HepG2 (cell line): ENCODE measurements around the gene CHKA. TPM values are rescaled to one million over a fixed set of nuclear protein-coding genes. Genes with fewer than 3 reads are reported as not detected.

Experiments used
- ARHGAP35 ChIP-seq: sonication (generic); formaldehyde crosslinking; IDR thresholded peaks from 2 replicates; pipeline ENCODE4 v1.9.0; 2022; ENCODE audit warnings: mild to moderate bottlenecking, inconsistent platforms, moderate library complexity, missing genetic modification reagents, borderline replicate concordance
- FOSL1 ChIP-seq: sonication (generic); formaldehyde crosslinking; IDR thresholded peaks from 2 replicates; pipeline ENCODE4 v1.9.0; 2021; ENCODE audit warnings: missing genetic modification reagents, borderline replicate concordance
- FOXA1 ChIP-seq, 2 experiments: fragments of 450-650 bp in 1 of 2; sonication (generic) in 1 of 2; formaldehyde crosslinking in 1 of 2; IDR thresholded peaks; 2 replicates each; pipeline versions ENCODE4 v1.4.0 to v1.6.1; 2016 to 2020; ENCODE audit warnings: missing genetic modification reagents in 1 of 2
- MTA3 ChIP-seq: sonication (generic); formaldehyde crosslinking; IDR thresholded peaks from 2 replicates; pipeline ENCODE4 v1.4.0; 2020; ENCODE audit warnings: missing genetic modification reagents
- ZMYM4 ChIP-seq: sonication (generic); formaldehyde crosslinking; IDR thresholded peaks from 2 replicates; pipeline ENCODE4 v1.8.1; 2023; ENCODE audit warnings: mild to moderate bottlenecking, missing genetic modification reagents
- polyA plus RNA-seq, 8 experiments: library from polyadenylated mRNA; depleted of rRNA in 3 of 8; stranded (reverse) in 7 of 8; unstranded in 1 of 8; fragments of >200 nt; fragmentation: Illumina TruSeq in 4 of 8; extraction: Trizol in 4 of 8; gene quantifications; 2 replicates each; pipeline versions ENCODE4 v1.2.1 to v1.2.3, GENCODE V29; 2011 to 2016; ENCODE audit warnings: low read depth in 4 of 8, missing spikeins in 1 of 8, mixed read lengths in 1 of 8; ENCODE audit not compliant: insufficient read depth in 1 of 8
- total RNA-seq, 5 experiments: library from RNA; depleted of rRNA; stranded (reverse); fragments of >200 nt; fragmentation: Illumina TruSeq; extraction: Trizol; gene quantifications; 2 replicates each; pipeline ENCODE4 v1.2.3, GENCODE V29; 2016; ENCODE audit warnings: low read depth in 1 of 5
- TF ChIP-seq, protein P1 (sequence below): sonication (generic); formaldehyde crosslinking; conservative IDR thresholded peaks from 2 replicates; pipeline ENCODE4 v1.8.0; 2022; ENCODE audit warnings: missing genetic modification reagents
- TF ChIP-seq, protein P2 (sequence below): sonication (generic); formaldehyde crosslinking; IDR thresholded peaks from 2 replicates; pipeline ENCODE4 v1.5.0; 2020; ENCODE audit warnings: mild to moderate bottlenecking, missing genetic modification reagents
- TF ChIP-seq, protein P3 (sequence below): sonication (generic); formaldehyde crosslinking; conservative IDR thresholded peaks from 2 replicates; pipeline ENCODE4 v1.4.0; 2020; ENCODE audit warnings: mild to moderate bottlenecking, missing genetic modification reagents, moderate library complexity
- TF ChIP-seq, protein P4 (sequence below), 2 experiments: fragments of 450-650 bp in 1 of 2; sonication (generic) in 1 of 2; formaldehyde crosslinking in 1 of 2; IDR thresholded peaks; 2 replicates each; pipeline versions ENCODE4 v1.6.1 to v1.8.0; 2016 to 2022; ENCODE audit warnings: antibody characterized with exemption in 1 of 2, mild to moderate bottlenecking in 1 of 2, missing genetic modification reagents in 1 of 2

CHKA gene
- total and polyA plus RNA-seq, 2 of the 13 experiments (the other 11 are each of a cell fraction or from before 2014, with no cell fraction given) = 71.6 to 92.7 TPM

DNA sequence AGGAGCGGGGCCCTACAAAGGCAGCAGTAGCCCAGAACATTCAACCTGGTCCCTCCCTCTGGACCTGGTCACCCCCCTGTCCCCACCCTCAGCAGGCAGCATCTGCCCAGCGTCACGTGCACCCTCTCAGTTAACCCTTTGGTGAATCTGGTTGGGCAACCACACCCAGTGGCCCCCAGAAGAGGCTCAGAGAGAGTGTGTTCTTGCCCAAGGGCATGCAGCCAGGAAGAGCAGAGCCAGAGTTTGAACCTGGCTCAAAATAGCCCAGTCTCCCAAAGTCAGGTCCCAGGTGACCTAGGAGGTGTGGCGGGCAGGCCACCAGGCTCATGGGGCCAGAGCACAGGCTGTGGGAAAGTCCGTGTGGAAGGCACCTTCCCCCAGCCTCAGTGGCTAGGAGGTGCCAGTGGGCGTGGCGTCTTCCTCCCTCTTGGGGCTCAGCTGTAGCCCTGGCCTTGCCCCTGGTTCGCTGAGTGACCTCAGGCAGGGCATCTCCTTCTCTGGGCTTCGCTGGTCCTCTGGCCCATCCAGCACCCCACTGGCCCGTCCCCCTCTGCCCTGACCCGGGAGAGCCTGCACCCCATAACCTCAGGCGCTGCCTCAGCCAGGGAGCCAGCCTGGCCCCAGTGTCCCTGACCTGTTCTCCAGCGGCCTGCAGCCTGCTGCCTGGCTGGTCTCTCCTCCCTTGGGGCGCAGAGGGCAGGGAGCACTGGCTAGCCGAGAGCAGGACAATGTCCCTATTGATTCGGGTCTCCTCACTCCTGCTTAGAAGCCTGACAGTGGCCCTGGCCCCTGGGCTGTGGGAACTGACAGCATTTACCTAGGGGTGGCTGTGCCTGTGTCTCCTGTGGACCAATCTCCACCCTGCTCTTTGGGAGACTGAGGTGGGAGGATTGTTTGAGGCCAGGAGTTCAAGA, 104.0 kb downstream of the CHKA start (continued):
- TF ChIP-seq, protein P1, sequence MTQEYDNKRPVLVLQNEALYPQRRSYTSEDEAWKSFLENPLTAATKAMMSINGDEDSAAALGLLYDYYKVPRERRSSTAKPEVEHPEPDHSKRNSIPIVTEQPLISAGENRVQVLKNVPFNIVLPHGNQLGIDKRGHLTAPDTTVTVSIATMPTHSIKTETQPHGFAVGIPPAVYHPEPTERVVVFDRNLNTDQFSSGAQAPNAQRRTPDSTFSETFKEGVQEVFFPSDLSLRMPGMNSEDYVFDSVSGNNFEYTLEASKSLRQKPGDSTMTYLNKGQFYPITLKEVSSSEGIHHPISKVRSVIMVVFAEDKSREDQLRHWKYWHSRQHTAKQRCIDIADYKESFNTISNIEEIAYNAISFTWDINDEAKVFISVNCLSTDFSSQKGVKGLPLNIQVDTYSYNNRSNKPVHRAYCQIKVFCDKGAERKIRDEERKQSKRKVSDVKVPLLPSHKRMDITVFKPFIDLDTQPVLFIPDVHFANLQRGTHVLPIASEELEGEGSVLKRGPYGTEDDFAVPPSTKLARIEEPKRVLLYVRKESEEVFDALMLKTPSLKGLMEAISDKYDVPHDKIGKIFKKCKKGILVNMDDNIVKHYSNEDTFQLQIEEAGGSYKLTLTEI (CRISPR knock-in tag) = no peak
- TF ChIP-seq, protein P2, sequence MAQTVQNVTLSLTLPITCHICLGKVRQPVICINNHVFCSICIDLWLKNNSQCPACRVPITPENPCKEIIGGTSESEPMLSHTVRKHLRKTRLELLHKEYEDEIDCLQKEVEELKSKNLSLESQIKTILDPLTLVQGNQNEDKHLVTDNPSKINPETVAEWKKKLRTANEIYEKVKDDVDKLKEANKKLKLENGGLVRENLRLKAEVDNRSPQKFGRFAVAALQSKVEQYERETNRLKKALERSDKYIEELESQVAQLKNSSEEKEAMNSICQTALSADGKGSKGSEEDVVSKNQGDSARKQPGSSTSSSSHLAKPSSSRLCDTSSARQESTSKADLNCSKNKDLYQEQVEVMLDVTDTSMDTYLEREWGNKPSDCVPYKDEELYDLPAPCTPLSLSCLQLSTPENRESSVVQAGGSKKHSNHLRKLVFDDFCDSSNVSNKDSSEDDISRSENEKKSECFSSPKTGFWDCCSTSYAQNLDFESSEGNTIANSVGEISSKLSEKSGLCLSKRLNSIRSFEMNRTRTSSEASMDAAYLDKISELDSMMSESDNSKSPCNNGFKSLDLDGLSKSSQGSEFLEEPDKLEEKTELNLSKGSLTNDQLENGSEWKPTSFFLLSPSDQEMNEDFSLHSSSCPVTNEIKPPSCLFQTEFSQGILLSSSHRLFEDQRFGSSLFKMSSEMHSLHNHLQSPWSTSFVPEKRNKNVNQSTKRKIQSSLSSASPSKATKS (CRISPR knock-in tag) = no peak
- TF ChIP-seq ZMYM4 (CRISPR knock-in tag) (peak; percentile 64), FOSL1 (CRISPR knock-in tag) (no peak), FOXA1 (IDR thresholded peaks at IDR 0.05) (no peak), FOXA1 (CRISPR knock-in tag; IDR thresholded peaks at IDR 0.05) (peak; percentile 83), MTA3 (CRISPR knock-in tag) (no peak), ARHGAP35 (CRISPR knock-in tag) (no peak)
- TF ChIP-seq, protein P3, sequence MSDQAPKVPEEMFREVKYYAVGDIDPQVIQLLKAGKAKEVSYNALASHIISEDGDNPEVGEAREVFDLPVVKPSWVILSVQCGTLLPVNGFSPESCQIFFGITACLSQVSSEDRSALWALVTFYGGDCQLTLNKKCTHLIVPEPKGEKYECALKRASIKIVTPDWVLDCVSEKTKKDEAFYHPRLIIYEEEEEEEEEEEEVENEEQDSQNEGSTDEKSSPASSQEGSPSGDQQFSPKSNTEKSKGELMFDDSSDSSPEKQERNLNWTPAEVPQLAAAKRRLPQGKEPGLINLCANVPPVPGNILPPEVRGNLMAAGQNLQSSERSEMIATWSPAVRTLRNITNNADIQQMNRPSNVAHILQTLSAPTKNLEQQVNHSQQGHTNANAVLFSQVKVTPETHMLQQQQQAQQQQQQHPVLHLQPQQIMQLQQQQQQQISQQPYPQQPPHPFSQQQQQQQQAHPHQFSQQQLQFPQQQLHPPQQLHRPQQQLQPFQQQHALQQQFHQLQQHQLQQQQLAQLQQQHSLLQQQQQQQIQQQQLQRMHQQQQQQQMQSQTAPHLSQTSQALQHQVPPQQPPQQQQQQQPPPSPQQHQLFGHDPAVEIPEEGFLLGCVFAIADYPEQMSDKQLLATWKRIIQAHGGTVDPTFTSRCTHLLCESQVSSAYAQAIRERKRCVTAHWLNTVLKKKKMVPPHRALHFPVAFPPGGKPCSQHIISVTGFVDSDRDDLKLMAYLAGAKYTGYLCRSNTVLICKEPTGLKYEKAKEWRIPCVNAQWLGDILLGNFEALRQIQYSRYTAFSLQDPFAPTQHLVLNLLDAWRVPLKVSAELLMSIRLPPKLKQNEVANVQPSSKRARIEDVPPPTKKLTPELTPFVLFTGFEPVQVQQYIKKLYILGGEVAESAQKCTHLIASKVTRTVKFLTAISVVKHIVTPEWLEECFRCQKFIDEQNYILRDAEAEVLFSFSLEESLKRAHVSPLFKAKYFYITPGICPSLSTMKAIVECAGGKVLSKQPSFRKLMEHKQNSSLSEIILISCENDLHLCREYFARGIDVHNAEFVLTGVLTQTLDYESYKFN = peak; percentile 92
- TF ChIP-seq, protein P4, sequence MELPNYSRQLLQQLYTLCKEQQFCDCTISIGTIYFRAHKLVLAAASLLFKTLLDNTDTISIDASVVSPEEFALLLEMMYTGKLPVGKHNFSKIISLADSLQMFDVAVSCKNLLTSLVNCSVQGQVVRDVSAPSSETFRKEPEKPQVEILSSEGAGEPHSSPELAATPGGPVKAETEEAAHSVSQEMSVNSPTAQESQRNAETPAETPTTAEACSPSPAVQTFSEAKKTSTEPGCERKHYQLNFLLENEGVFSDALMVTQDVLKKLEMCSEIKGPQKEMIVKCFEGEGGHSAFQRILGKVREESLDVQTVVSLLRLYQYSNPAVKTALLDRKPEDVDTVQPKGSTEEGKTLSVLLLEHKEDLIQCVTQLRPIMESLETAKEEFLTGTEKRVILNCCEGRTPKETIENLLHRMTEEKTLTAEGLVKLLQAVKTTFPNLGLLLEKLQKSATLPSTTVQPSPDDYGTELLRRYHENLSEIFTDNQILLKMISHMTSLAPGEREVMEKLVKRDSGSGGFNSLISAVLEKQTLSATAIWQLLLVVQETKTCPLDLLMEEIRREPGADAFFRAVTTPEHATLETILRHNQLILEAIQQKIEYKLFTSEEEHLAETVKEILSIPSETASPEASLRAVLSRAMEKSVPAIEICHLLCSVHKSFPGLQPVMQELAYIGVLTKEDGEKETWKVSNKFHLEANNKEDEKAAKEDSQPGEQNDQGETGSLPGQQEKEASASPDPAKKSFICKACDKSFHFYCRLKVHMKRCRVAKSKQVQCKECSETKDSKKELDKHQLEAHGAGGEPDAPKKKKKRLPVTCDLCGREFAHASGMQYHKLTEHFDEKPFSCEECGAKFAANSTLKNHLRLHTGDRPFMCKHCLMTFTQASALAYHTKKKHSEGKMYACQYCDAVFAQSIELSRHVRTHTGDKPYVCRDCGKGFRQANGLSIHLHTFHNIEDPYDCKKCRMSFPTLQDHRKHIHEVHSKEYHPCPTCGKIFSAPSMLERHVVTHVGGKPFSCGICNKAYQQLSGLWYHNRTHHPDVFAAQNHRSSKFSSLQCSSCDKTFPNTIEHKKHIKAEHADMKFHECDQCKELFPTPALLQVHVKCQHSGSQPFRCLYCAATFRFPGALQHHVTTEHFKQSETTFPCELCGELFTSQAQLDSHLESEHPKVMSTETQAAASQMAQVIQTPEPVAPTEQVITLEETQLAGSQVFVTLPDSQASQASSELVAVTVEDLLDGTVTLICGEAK (IDR thresholded peaks at IDR 0.05) = no peak
- TF ChIP-seq, protein P4 (CRISPR knock-in tag; IDR thresholded peaks at IDR 0.05) = peak; percentile 55
